ENCODE measurements around the gene TUBB8.
"Not testable (repeated sequence)": the region's sequence is repeated elsewhere in the genome, so short reads cannot be mapped to it uniquely, and the experiment has no call there.

The TUBB8 gene

GRCh38 chr10:13315-13635 is 35.8 kb downstream of the TUBB8 start:
- DNase-seq = not testable (repeated sequence)

- DNase-seq = not testable (repeated sequence)
Observed at GRCh38 chr10:12444-13314, 36.4 kb downstream of the TUBB8 start.

- DNase-seq = not testable (repeated sequence)
Observed at GRCh38 chr10:11260-11659, 37.8 kb downstream of the TUBB8 start.

GRCh38 chr10:10261-10971 is 38.7 kb downstream of the TUBB8 start:
- not testable (repeated sequence) for DNase-seq

Measured in NCI-H2081 (cell line).